ENCODE measurements around the gene OGFRL1.

OGFRL1 gene

GRCh38 chr6:71312089-71312488 lies 23.5 kb downstream of the OGFRL1 start:
- H3K27me3 ChIP-seq (ENCODE audit: control insufficient read depth, insufficient read depth, low read length) = no peaks in the 10 kb centered on the region
- no peak overlapping the region for H3K9ac ChIP-seq (ENCODE audit: low read depth, low read length)
- H3K36me3 ChIP-seq (ENCODE audit: control insufficient read depth, insufficient read depth, low read length) = no peaks in the 10 kb centered on the region
- no peaks in the 10 kb centered on the region for H3K4me1 ChIP-seq (ENCODE audit: control insufficient read depth, insufficient read depth, low read length)
- no peaks in the 10 kb centered on the region for H3K9me3 ChIP-seq (ENCODE audit: control insufficient read depth, insufficient read depth, low read length)
- no peak overlapping the region for H3K4me3 ChIP-seq (ENCODE audit: low read depth, low read length)

GRCh38 chr6:71317441-71317840 lies 28.8 kb downstream of the OGFRL1 start:
- Histone ChIP-seq H3K9me3 (ENCODE audit: control insufficient read depth, insufficient read depth, low read length) (no peaks in the 10 kb centered on the region), H3K4me3 (ENCODE audit: low read depth, low read length) (no peak overlapping the region), H3K4me1 (ENCODE audit: control insufficient read depth, insufficient read depth, low read length) (no peaks in the 10 kb centered on the region), H3K9ac (ENCODE audit: low read depth, low read length) (no peak overlapping the region), H3K36me3 (ENCODE audit: control insufficient read depth, insufficient read depth, low read length) (no peaks in the 10 kb centered on the region), H3K27me3 (ENCODE audit: control insufficient read depth, insufficient read depth, low read length) (no peaks in the 10 kb centered on the region)

- H3K9me3 ChIP-seq (ENCODE audit: control insufficient read depth, insufficient read depth, low read length) = no peaks in the 10 kb centered on the region
- H3K36me3 ChIP-seq (ENCODE audit: control insufficient read depth, insufficient read depth, low read length) = no peaks in the 10 kb centered on the region
- H3K4me3 ChIP-seq (ENCODE audit: low read depth, low read length) = no peak overlapping the region
- no peaks in the 10 kb centered on the region for H3K27me3 ChIP-seq (ENCODE audit: control insufficient read depth, insufficient read depth, low read length)
- H3K9ac ChIP-seq (ENCODE audit: low read depth, low read length) = no peak overlapping the region
- H3K4me1 ChIP-seq (ENCODE audit: control insufficient read depth, insufficient read depth, low read length) = no peaks in the 10 kb centered on the region
Observed at GRCh38 chr6:71320041-71320440, 31.4 kb downstream of the OGFRL1 start.

GRCh38 chr6:71321314-71321713 lies 32.7 kb downstream of the OGFRL1 start:
- Histone ChIP-seq H3K36me3 (ENCODE audit: control insufficient read depth, insufficient read depth, low read length) (no peaks in the 10 kb centered on the region), H3K27me3 (ENCODE audit: control insufficient read depth, insufficient read depth, low read length) (no peaks in the 10 kb centered on the region), H3K9me3 (ENCODE audit: control insufficient read depth, insufficient read depth, low read length) (no peaks in the 10 kb centered on the region), H3K4me3 (ENCODE audit: low read depth, low read length) (no peak overlapping the region), H3K9ac (ENCODE audit: low read depth, low read length) (no peak overlapping the region), H3K4me1 (ENCODE audit: control insufficient read depth, insufficient read depth, low read length) (no peaks in the 10 kb centered on the region)

- Histone ChIP-seq H3K36me3 (ENCODE audit: control insufficient read depth, insufficient read depth, low read length) (no peaks in the 10 kb centered on the region), H3K4me3 (ENCODE audit: low read depth, low read length) (no peak overlapping the region), H3K27me3 (ENCODE audit: control insufficient read depth, insufficient read depth, low read length) (no peaks in the 10 kb centered on the region), H3K4me1 (ENCODE audit: control insufficient read depth, insufficient read depth, low read length) (no peaks in the 10 kb centered on the region), H3K9me3 (ENCODE audit: control insufficient read depth, insufficient read depth, low read length) (no peaks in the 10 kb centered on the region), H3K9ac (ENCODE audit: low read depth, low read length) (no peak overlapping the region)
Observed at GRCh38 chr6:71324194-71324785, 35.7 kb downstream of the OGFRL1 start.

- no peaks in the 10 kb centered on the region for H3K4me1 ChIP-seq (ENCODE audit: control insufficient read depth, insufficient read depth, low read length)
- H3K4me3 ChIP-seq (ENCODE audit: low read depth, low read length) = no peak overlapping the region
- no peaks in the 10 kb centered on the region for H3K36me3 ChIP-seq (ENCODE audit: control insufficient read depth, insufficient read depth, low read length)
- H3K9me3 ChIP-seq (ENCODE audit: control insufficient read depth, insufficient read depth, low read length) = no peaks in the 10 kb centered on the region
- no peak overlapping the region for H3K9ac ChIP-seq (ENCODE audit: low read depth, low read length)
- no peaks in the 10 kb centered on the region for H3K27me3 ChIP-seq (ENCODE audit: control insufficient read depth, insufficient read depth, low read length)
Observed at GRCh38 chr6:71326611-71327010, 38.0 kb downstream of the OGFRL1 start.

- H3K9ac ChIP-seq (ENCODE audit: low read depth, low read length) = no peak overlapping the region
- H3K27me3 ChIP-seq (ENCODE audit: control insufficient read depth, insufficient read depth, low read length) = no peaks in the 10 kb centered on the region
- no peaks in the 10 kb centered on the region for H3K36me3 ChIP-seq (ENCODE audit: control insufficient read depth, insufficient read depth, low read length)
- H3K4me1 ChIP-seq (ENCODE audit: control insufficient read depth, insufficient read depth, low read length) = no peaks in the 10 kb centered on the region
- H3K4me3 ChIP-seq (ENCODE audit: low read depth, low read length) = no peak overlapping the region
- H3K9me3 ChIP-seq (ENCODE audit: control insufficient read depth, insufficient read depth, low read length) = no peaks in the 10 kb centered on the region
Observed at GRCh38 chr6:71330501-71330900, 41.9 kb downstream of the OGFRL1 start.

GRCh38 chr6:71332012-71332411 lies 43.4 kb downstream of the OGFRL1 start:
- Histone ChIP-seq H3K4me1 (ENCODE audit: control insufficient read depth, insufficient read depth, low read length) (no peaks in the 10 kb centered on the region), H3K9ac (ENCODE audit: low read depth, low read length) (no peak overlapping the region), H3K36me3 (ENCODE audit: control insufficient read depth, insufficient read depth, low read length) (no peaks in the 10 kb centered on the region), H3K27me3 (ENCODE audit: control insufficient read depth, insufficient read depth, low read length) (no peaks in the 10 kb centered on the region), H3K4me3 (ENCODE audit: low read depth, low read length) (no peak overlapping the region), H3K9me3 (ENCODE audit: control insufficient read depth, insufficient read depth, low read length) (no peaks in the 10 kb centered on the region)

- no peaks in the 10 kb centered on the region for H3K27me3 ChIP-seq (ENCODE audit: control insufficient read depth, insufficient read depth, low read length)
- no peak overlapping the region for H3K4me3 ChIP-seq (ENCODE audit: low read depth, low read length)
- H3K9ac ChIP-seq (ENCODE audit: low read depth, low read length) = no peak overlapping the region
Observed at GRCh38 chr6:71333050-71333449, 44.4 kb downstream of the OGFRL1 start.

GRCh38 chr6:71333697-71334096 lies 45.1 kb downstream of the OGFRL1 start:
- no peaks in the 10 kb centered on the region for H3K36me3 ChIP-seq (ENCODE audit: control insufficient read depth, insufficient read depth, low read length)
- H3K9me3 ChIP-seq (ENCODE audit: control insufficient read depth, insufficient read depth, low read length) = no peaks in the 10 kb centered on the region
- no peak overlapping the region for H3K4me3 ChIP-seq (ENCODE audit: low read depth, low read length)
- no peaks in the 10 kb centered on the region for H3K4me1 ChIP-seq (ENCODE audit: control insufficient read depth, insufficient read depth, low read length)
- H3K9ac ChIP-seq (ENCODE audit: low read depth, low read length) = no peak overlapping the region
- H3K27me3 ChIP-seq (ENCODE audit: control insufficient read depth, insufficient read depth, low read length) = no peaks in the 10 kb centered on the region

More at GRCh38 chr6:71333050-71333449, 44.4 kb downstream of the OGFRL1 start:
- Histone ChIP-seq H3K4me1 (ENCODE audit: control insufficient read depth, insufficient read depth, low read length) (no peaks in the 10 kb centered on the region), H3K9me3 (ENCODE audit: control insufficient read depth, insufficient read depth, low read length) (no peaks in the 10 kb centered on the region), H3K36me3 (ENCODE audit: control insufficient read depth, insufficient read depth, low read length) (no peaks in the 10 kb centered on the region)

GRCh38 chr6:71334768-71335167 lies 46.2 kb downstream of the OGFRL1 start:
- H3K9me3 ChIP-seq (ENCODE audit: control insufficient read depth, insufficient read depth, low read length) = no peaks in the 10 kb centered on the region
- no peaks in the 10 kb centered on the region for H3K27me3 ChIP-seq (ENCODE audit: control insufficient read depth, insufficient read depth, low read length)
- no peaks in the 10 kb centered on the region for H3K36me3 ChIP-seq (ENCODE audit: control insufficient read depth, insufficient read depth, low read length)
- no peak overlapping the region for H3K4me3 ChIP-seq (ENCODE audit: low read depth, low read length)
- H3K4me1 ChIP-seq (ENCODE audit: control insufficient read depth, insufficient read depth, low read length) = no peaks in the 10 kb centered on the region
- H3K9ac ChIP-seq (ENCODE audit: low read depth, low read length) = no peak overlapping the region

- no peaks in the 10 kb centered on the region for H3K36me3 ChIP-seq (ENCODE audit: control insufficient read depth, insufficient read depth, low read length)
- H3K9ac ChIP-seq (ENCODE audit: low read depth, low read length) = no peak overlapping the region
- no peaks in the 10 kb centered on the region for H3K4me1 ChIP-seq (ENCODE audit: control insufficient read depth, insufficient read depth, low read length)
- H3K9me3 ChIP-seq (ENCODE audit: control insufficient read depth, insufficient read depth, low read length) = no peaks in the 10 kb centered on the region
- no peak overlapping the region for H3K4me3 ChIP-seq (ENCODE audit: low read depth, low read length)
- no peaks in the 10 kb centered on the region for H3K27me3 ChIP-seq (ENCODE audit: control insufficient read depth, insufficient read depth, low read length)
Observed at GRCh38 chr6:71335544-71335943, 46.9 kb downstream of the OGFRL1 start.

All from iPS-15b (cell line).